ENCODE data around the gene VTI1B.

GRCh38 chr14:67674139-67674479 lies 323 bp downstream of the VTI1B start:
- TF ChIP-seq SP1 (IDR thresholded peaks at IDR 0.05) (no peak), NFRKB (IDR thresholded peaks at IDR 0.05) (no peak), FOXK2 (IDR thresholded peaks at IDR 0.05) (no peak), SUZ12 (IDR thresholded peaks at IDR 0.05) (no peak), TARDBP (IDR thresholded peaks at IDR 0.05) (no peak), PKNOX1 (IDR thresholded peaks at IDR 0.05) (no peak), FOXA1 (IDR thresholded peaks at IDR 0.05) (no peak), BHLHE40 (IDR thresholded peaks at IDR 0.05; ENCODE audit: borderline replicate concordance) (no peak), CTBP1 (IDR thresholded peaks at IDR 0.05; ENCODE audit: borderline replicate concordance) (no peak), ARNT (IDR thresholded peaks at IDR 0.05) (no peak)

Data from HEK293T (cell line).